ENCODE data around the gene COL6A2.

COL6A2 gene

DNA sequence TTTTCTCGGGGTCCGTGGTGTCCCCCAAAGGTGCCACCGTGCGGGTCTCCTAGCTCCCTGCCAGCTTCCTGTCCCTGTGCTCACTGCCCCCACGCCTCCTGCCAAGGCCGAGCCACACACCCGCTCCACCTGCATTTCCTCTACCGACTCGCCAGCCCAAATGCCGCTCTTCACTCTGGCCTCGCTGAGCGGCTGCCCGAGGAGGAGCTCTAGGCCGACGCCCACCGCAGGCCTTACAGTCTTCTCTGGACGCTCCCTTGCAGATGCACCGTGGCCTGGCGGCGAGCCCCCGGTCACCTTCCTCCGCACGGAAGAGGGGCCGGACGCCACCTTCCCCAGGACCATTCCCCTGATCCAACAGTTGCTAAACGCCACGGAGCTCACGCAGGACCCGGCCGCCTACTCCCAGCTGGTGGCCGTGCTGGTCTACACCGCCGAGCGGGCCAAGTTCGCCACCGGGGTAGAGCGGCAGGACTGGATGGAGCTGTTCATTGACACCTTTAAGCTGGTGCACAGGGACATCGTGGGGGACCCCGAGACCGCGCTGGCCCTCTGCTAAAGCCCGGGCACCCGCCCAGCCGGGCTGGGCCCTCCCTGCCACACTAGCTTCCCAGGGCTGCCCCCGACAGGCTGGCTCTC lies 31.1 kb downstream of the COL6A2 start:
- no peaks in the 10 kb centered on the region for H3K9me3 ChIP-seq (ENCODE audit: control insufficient read depth, low read length)
- TF ChIP-seq, protein P1, sequence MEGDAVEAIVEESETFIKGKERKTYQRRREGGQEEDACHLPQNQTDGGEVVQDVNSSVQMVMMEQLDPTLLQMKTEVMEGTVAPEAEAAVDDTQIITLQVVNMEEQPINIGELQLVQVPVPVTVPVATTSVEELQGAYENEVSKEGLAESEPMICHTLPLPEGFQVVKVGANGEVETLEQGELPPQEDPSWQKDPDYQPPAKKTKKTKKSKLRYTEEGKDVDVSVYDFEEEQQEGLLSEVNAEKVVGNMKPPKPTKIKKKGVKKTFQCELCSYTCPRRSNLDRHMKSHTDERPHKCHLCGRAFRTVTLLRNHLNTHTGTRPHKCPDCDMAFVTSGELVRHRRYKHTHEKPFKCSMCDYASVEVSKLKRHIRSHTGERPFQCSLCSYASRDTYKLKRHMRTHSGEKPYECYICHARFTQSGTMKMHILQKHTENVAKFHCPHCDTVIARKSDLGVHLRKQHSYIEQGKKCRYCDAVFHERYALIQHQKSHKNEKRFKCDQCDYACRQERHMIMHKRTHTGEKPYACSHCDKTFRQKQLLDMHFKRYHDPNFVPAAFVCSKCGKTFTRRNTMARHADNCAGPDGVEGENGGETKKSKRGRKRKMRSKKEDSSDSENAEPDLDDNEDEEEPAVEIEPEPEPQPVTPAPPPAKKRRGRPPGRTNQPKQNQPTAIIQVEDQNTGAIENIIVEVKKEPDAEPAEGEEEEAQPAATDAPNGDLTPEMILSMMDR (IDR thresholded peaks at IDR 0.05): no peak
- H3K9ac ChIP-seq: no peak overlapping the region
- no peaks in the 10 kb centered on the region for H3K4me1 ChIP-seq
- no peaks in the 10 kb centered on the region for H3K36me3 ChIP-seq (ENCODE audit: control insufficient read depth, insufficient read depth, low read length)
- H3K4me3 ChIP-seq (ENCODE audit: low read depth, low read length): no peak overlapping the region
- H2AFZ ChIP-seq: no peak overlapping the region
- no peak overlapping the region for H3K4me2 ChIP-seq (ENCODE audit: low read length)
- no peaks in the 10 kb centered on the region for H3K27me3 ChIP-seq (ENCODE audit: control insufficient read depth, insufficient read depth, low read length)
- no peak overlapping the region for H3K27ac ChIP-seq
- H3K79me2 ChIP-seq: no peaks in the 10 kb centered on the region

DNA sequence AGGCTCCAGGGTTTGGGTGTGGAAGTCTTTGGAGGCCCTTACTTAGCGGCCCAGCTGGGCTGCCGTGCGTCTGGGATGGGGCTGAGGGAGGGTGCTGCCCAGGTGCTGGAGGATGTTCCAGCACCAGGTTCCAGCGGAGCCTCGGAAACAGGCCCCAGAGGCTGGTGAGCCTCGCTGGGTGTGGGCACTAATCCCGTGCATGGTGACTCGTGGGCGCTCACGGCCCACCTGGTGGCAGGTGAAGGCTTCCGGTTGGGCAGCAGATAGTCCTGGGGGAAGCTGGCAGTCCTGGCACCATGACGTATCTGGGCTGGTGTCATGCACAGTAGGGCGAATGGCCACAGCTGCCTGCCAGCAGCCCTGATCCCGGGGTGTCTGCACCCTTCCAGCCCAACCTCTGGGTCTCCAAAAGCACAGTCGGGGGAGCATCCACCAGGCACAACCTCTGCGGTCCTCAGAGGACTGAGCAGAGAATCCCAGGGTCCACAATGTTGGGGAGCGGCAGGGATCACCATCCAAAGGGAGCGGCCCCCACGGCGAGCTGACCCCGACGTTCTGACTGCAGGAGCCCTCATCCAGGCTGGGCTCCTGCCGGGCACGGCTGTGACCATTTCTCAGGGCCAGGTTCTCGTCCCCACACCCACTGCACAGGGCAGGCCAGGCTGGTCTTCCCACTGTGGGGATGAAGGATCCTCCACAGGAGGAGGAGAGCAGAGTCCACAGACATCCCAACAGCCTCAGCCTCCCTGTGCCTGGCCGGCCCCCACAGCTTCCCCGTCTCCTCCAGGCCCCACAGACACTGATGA lies 32.1 kb downstream of the COL6A2 start:
- Histone ChIP-seq H3K4me3 (ENCODE audit: low read depth, low read length) (no peak overlapping the region), H2AFZ (no peak overlapping the region), H3K36me3 (ENCODE audit: control insufficient read depth, insufficient read depth, low read length) (no peaks in the 10 kb centered on the region), H3K4me1 (no peaks in the 10 kb centered on the region), H3K4me2 (ENCODE audit: low read length) (no peak overlapping the region), H3K9me3 (ENCODE audit: control insufficient read depth, low read length) (no peaks in the 10 kb centered on the region), H3K27ac (no peak overlapping the region), H3K27me3 (ENCODE audit: control insufficient read depth, insufficient read depth, low read length) (no peaks in the 10 kb centered on the region), H3K9ac (no peak overlapping the region), H3K79me2 (no peaks in the 10 kb centered on the region)
- TF ChIP-seq, protein P1 (IDR thresholded peaks at IDR 0.05): no peak

GRCh38 chr21:46130831-46131587 lies 33.1 kb downstream of the COL6A2 start:
- TF ChIP-seq, protein P1 (IDR thresholded peaks at IDR 0.05): no peak
- Histone ChIP-seq H3K36me3 (ENCODE audit: control insufficient read depth, insufficient read depth, low read length) (no peaks in the 10 kb centered on the region), H3K4me3 (ENCODE audit: low read depth, low read length) (no peak overlapping the region)

GRCh38 chr21:46131588-46131837 lies 33.6 kb downstream of the COL6A2 start:
- H3K4me2 ChIP-seq (ENCODE audit: low read length): no peak overlapping the region
- no peaks in the 10 kb centered on the region for H3K79me2 ChIP-seq
- no peak overlapping the region for H3K27ac ChIP-seq

More at GRCh38 chr21:46130831-46131587, 33.1 kb downstream of the COL6A2 start:
- H3K9ac ChIP-seq: no peak overlapping the region
- H3K27ac ChIP-seq: no peak overlapping the region
- H3K9me3 ChIP-seq (ENCODE audit: control insufficient read depth, low read length): no peaks in the 10 kb centered on the region
- H3K79me2 ChIP-seq: no peaks in the 10 kb centered on the region
- no peaks in the 10 kb centered on the region for H3K4me1 ChIP-seq
- H2AFZ ChIP-seq: no peak overlapping the region
- H3K4me2 ChIP-seq (ENCODE audit: low read length): no peak overlapping the region
- no peaks in the 10 kb centered on the region for H3K27me3 ChIP-seq (ENCODE audit: control insufficient read depth, insufficient read depth, low read length)

More at GRCh38 chr21:46131588-46131837, 33.6 kb downstream of the COL6A2 start:
- Histone ChIP-seq H3K27me3 (ENCODE audit: control insufficient read depth, insufficient read depth, low read length) (no peaks in the 10 kb centered on the region), H3K4me1 (no peaks in the 10 kb centered on the region), H3K9ac (no peak overlapping the region), H2AFZ (no peak overlapping the region), H3K36me3 (ENCODE audit: control insufficient read depth, insufficient read depth, low read length) (no peaks in the 10 kb centered on the region), H3K4me3 (ENCODE audit: low read depth, low read length) (no peak overlapping the region), H3K9me3 (ENCODE audit: control insufficient read depth, low read length) (no peaks in the 10 kb centered on the region)
- TF ChIP-seq, protein P1 (IDR thresholded peaks at IDR 0.05): no peak

Measured in parathyroid adenoma (tissue), 2 donors.